Liver (tissue), 9 donors: ENCODE data around the gene CLTA. TPM values are rescaled to one million over a fixed set of nuclear protein-coding genes. Genes with fewer than 3 reads are reported as not detected.

Experiments
- DNase-seq: peaks from one replicate; pipeline ENCODE4 v3.0.0-alpha.2; 2017; ENCODE audit warnings: low spot score
- H3K27ac ChIP-seq, 2 donors: one replicate each; pipeline ENCODE4 v1.7.0; 2013; ENCODE audit warnings: inconsistent platforms in 2 of 2, low read length in 2 of 2, control low read depth in 1 of 2, low read depth in 1 of 2, mild to moderate bottlenecking in 1 of 2
- H3K27me3 ChIP-seq, 4 donors: one replicate each; pipeline versions ENCODE4 v1.6.1 to v1.7.0; 2013; ENCODE audit warnings: low read length in 3 of 4, inconsistent platforms in 1 of 4, mild to moderate bottlenecking in 1 of 4, moderate library complexity in 1 of 4; ENCODE audit not compliant: control insufficient read depth in 4 of 4, insufficient read depth in 4 of 4
- H3K36me3 ChIP-seq, 4 donors: one replicate each; pipeline versions ENCODE4 v1.6.1 to v1.7.0; 2013; ENCODE audit warnings: low read length in 3 of 4, mild to moderate bottlenecking in 3 of 4, low read depth in 1 of 4, moderate library complexity in 1 of 4; ENCODE audit not compliant: control insufficient read depth in 4 of 4, insufficient read depth in 3 of 4
- H3K4me1 ChIP-seq, 4 donors: one replicate each; pipeline versions ENCODE4 v1.6.1 to v1.7.0; 2013; ENCODE audit warnings: low read length in 3 of 4, mild to moderate bottlenecking in 3 of 4, moderate library complexity in 1 of 4; ENCODE audit not compliant: control insufficient read depth in 4 of 4, insufficient read depth in 4 of 4
- H3K4me3 ChIP-seq, 3 donors: one replicate each; pipeline versions ENCODE4 v1.6.1 to v1.7.0; 2013; ENCODE audit warnings: low read length in 3 of 3, control low read depth in 1 of 3, low read depth in 1 of 3, mild to moderate bottlenecking in 1 of 3
- H3K9ac ChIP-seq, 2 donors: one replicate each; pipeline ENCODE4 v1.7.0; 2013; ENCODE audit warnings: low read length in 2 of 2, mild to moderate bottlenecking in 2 of 2, moderate library complexity in 2 of 2, control low read depth in 1 of 2, low read depth in 1 of 2
- H3K9me3 ChIP-seq, 4 donors: one replicate each; pipeline versions ENCODE4 v1.6.1 to v1.7.0; 2013; ENCODE audit warnings: low read length in 3 of 4; ENCODE audit not compliant: control insufficient read depth in 4 of 4
- ATF3 ChIP-seq: IDR thresholded peaks from 2 replicates; pipeline ENCODE4 v1.6.1; 2016; ENCODE audit warnings: antibody characterized with exemption
- CTCF ChIP-seq: fragments of 150-350 bp; IDR thresholded peaks from 2 replicates; pipeline ENCODE4 v1.5.1; 2017; ENCODE audit warnings: improper control_type of control experiment, low read depth, low read length; ENCODE audit not compliant: missing input control
- FOXA1 ChIP-seq: IDR thresholded peaks from 2 replicates; pipeline ENCODE4 v1.6.1; 2016; ENCODE audit warnings: antibody characterized with exemption
- FOXA2 ChIP-seq: IDR thresholded peaks from 2 replicates; pipeline ENCODE4 v1.6.1; 2016; ENCODE audit warnings: antibody characterized with exemption
- GABPA ChIP-seq, 2 donors: IDR thresholded peaks in 1 of 2; conservative IDR thresholded peaks in 1 of 2; 2 replicates each; pipeline ENCODE4 v1.6.1; 2016; ENCODE audit warnings: antibody characterized with exemption in 2 of 2, mild to moderate bottlenecking in 1 of 2, moderate library complexity in 1 of 2
- HNF4A ChIP-seq, 2 donors: conservative IDR thresholded peaks; 2 replicates each; pipeline ENCODE4 v1.6.1; 2016; ENCODE audit warnings: antibody characterized with exemption in 2 of 2, mild to moderate bottlenecking in 2 of 2
- JUND ChIP-seq, 2 donors: IDR thresholded peaks; 2 replicates each; pipeline ENCODE4 v1.6.1; 2016; ENCODE audit warnings: antibody characterized with exemption in 2 of 2
- MAX ChIP-seq: IDR thresholded peaks from 2 replicates; pipeline ENCODE4 v1.6.1; 2016; ENCODE audit warnings: antibody characterized with exemption
- NR2F2 ChIP-seq: IDR thresholded peaks from 2 replicates; pipeline ENCODE4 v1.6.1; 2016; ENCODE audit warnings: antibody characterized with exemption
- RAD21 ChIP-seq, 2 donors: IDR thresholded peaks; 2 replicates each; pipeline ENCODE4 v1.6.1; 2016; ENCODE audit warnings: antibody characterized with exemption in 2 of 2, mild to moderate bottlenecking in 2 of 2
- RXRA ChIP-seq, 2 donors: IDR thresholded peaks; 2 replicates each; pipeline ENCODE4 v1.6.1; 2017 to 2018; ENCODE audit warnings: antibody characterized with exemption in 2 of 2, mild to moderate bottlenecking in 1 of 2
- SP1 ChIP-seq: IDR thresholded peaks from 2 replicates; pipeline ENCODE4 v1.6.1; 2018; ENCODE audit warnings: antibody characterized with exemption, mild to moderate bottlenecking
- TAF1 ChIP-seq: conservative IDR thresholded peaks from 2 replicates; pipeline ENCODE4 v1.6.1; 2016; ENCODE audit warnings: antibody characterized with exemption, mild to moderate bottlenecking
- YY1 ChIP-seq: IDR thresholded peaks from 2 replicates; pipeline ENCODE4 v1.6.1; 2016; ENCODE audit warnings: antibody characterized with exemption, mild to moderate bottlenecking
- WGBS: extraction: QIAGEN DNeasy Blood & Tissue Kit; methylation state at CpG from one replicate; pipeline ENCODE4 v1.1.7; 2013; 5-methylcytosine and 5-hydroxymethylcytosine counted together
- polyA plus RNA-seq, 2 donors: library from polyadenylated mRNA; stranded (reverse) in 1 of 2; unstranded in 1 of 2; fragments of 200-250 nt in 1 of 2; fragments of >200 nt in 1 of 2; fragmentation: Nextera tagmentation in 1 of 2; extraction: Ambion mirVana in 1 of 2; gene quantifications; one replicate each; pipeline versions ENCODE4 v1.2.1 to v1.2.3, GENCODE V29; 2013 to 2015
- total RNA-seq, 2 donors: library from RNA; depleted of rRNA; stranded (reverse); fragments of >200 nt; gene quantifications; one replicate each; pipeline ENCODE4 v1.2.3, GENCODE V29; 2014
- TF ChIP-seq, protein P1 (sequence below): IDR thresholded peaks from 2 replicates; pipeline ENCODE4 v1.6.1; 2016; ENCODE audit warnings: antibody characterized with exemption
- donor health status: healthy.
- donor health status: healthy.
- donor health status: healthy.
- donor health status: healthy.
- donor health status: healthy.

Gene CLTA
- total and polyA plus RNA-seq, 4 donors, result 48.4 to 102 (median 74.6) TPM

DNA sequence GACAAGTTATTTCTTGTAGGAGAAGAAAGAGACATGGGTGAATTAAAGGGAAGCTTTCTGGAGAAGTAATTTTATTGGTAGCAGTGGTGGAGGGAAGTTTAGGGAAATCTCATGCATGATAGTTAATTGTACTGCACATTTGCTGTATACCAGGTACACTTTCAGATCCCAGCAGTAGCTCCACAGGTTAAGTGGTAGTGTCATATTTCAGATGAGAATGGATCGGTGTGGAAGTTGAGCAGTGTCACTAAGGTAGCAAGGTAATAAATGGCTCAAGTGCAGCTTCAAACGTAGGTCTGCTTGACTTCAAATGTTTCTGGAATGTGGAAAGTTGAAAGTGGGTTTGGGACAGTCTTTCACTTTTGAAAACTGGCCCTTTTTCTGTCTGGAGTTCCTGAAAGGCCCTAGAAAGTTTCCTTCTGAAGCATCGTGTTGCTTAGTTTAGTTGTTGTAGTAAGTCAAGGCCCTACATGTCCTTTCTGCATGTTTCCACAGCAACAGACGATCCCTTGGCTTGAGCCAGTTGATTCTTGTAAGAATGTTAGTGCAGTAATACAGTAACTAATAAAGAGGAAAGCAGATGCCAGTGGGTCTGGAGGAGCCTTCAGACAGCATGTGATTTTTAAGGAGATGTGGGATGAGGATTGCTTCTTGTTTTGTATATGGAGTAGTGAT, 3.7 kb downstream of the CLTA start:
- H3K27me3 ChIP-seq, result no peaks in the 10 kb centered on the region
- H3K36me3 ChIP-seq, result peaks cover 3 to 7% (median 6%) of the 10 kb centered on the region in 4 donors
- peaks cover 0 to 33% (median 19%) of the 10 kb centered on the region in 4 donors for H3K4me1 ChIP-seq
- H3K4me3 ChIP-seq, result no peak overlapping the region
- DNase-seq, result no peak
- TF ChIP-seq SP1 (no peak), HNF4A (conservative IDR thresholded peaks at IDR 0.05) (no peak), CTCF (no peak), MAX (no peak), TAF1 (no peak), YY1 (no peak), RXRA (IDR thresholded peaks at IDR 0.05) (no peak)
- TF ChIP-seq, protein P1, sequence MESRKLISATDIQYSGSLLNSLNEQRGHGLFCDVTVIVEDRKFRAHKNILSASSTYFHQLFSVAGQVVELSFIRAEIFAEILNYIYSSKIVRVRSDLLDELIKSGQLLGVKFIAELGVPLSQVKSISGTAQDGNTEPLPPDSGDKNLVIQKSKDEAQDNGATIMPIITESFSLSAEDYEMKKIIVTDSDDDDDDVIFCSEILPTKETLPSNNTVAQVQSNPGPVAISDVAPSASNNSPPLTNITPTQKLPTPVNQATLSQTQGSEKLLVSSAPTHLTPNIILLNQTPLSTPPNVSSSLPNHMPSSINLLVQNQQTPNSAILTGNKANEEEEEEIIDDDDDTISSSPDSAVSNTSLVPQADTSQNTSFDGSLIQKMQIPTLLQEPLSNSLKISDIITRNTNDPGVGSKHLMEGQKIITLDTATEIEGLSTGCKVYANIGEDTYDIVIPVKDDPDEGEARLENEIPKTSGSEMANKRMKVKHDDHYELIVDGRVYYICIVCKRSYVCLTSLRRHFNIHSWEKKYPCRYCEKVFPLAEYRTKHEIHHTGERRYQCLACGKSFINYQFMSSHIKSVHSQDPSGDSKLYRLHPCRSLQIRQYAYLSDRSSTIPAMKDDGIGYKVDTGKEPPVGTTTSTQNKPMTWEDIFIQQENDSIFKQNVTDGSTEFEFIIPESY, result no peak
- 73% methylated on average over 4 of the region's 4 CpGs for WGBS
- no peak overlapping the region for H3K9ac ChIP-seq
- H3K27ac ChIP-seq, result no peak overlapping the region
- H3K9me3 ChIP-seq, result no peaks in the 10 kb centered on the region

DNA sequence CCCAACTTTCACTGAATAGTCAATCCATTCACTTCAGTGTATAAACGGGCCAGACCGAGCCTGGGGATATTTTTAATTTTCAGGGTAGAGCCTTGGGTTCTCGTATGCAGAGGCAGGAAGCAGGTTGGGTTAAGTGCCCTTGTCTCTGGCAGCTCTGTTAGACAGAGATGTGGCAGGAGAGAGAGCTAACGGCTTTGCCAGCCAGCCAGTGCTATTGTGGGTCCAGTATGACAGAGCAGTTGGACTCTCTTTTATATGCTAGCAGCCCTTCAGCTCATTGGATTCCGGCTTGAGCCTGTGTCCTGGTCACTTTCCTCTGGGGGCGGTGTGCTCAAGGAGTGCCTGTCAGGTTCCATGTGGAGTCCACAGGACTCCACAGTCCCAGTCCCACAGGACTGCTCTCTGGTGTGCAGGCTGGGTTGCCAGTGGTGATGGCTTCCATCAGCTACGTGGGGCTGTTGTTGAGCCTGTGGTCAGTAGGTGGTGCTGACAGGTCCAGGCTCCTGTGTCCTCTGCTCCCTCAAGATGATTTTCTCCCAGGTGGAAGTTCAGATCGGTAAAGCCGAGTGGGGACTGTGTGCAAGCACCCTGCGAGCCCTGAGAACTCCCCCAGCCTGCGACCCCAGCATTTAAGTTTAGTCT, 14.3 kb downstream of the CLTA start:
- no peaks in the 10 kb centered on the region for H3K27me3 ChIP-seq
- H3K4me1 ChIP-seq, result peaks cover 2 to 9% (median 6%) of the 10 kb centered on the region in 4 donors
- H3K9me3 ChIP-seq, result no peaks in the 10 kb centered on the region
- DNase-seq, result no peak
- no peak overlapping the region for H3K4me3 ChIP-seq
- TF ChIP-seq GABPA (IDR thresholded peaks at IDR 0.05 in 1 of 2, conservative IDR thresholded peaks at IDR 0.05 in 1 of 2), result no peak
- no peak for TF ChIP-seq MAX
- TF ChIP-seq JUND (IDR thresholded peaks at IDR 0.05), result no peak
- peak; percentile 48 to 75 for TF ChIP-seq RAD21 (IDR thresholded peaks at IDR 0.05)
- no peak for TF ChIP-seq SP1
- TF ChIP-seq FOXA1, result no peak
- no peak for TF ChIP-seq FOXA2
- peak; percentile 26 for TF ChIP-seq CTCF
- TF ChIP-seq NR2F2, result no peak
- no peak for TF ChIP-seq ATF3
- TF ChIP-seq, protein P1, result no peak
- no peak overlapping the region for H3K9ac ChIP-seq
- 83% methylated on average over 11 of the region's 11 CpGs for WGBS
- peaks cover 12 to 69% (median 63%) of the 10 kb centered on the region in 4 donors for H3K36me3 ChIP-seq
- no peak overlapping the region for H3K27ac ChIP-seq
